ENCODE results near the gene TBL1XR1. TPM values are rescaled to one million over a fixed set of nuclear protein-coding genes. Genes with fewer than 3 reads are reported as not detected.

Gene TBL1XR1
- total RNA-seq, 4 donors from 2014 or later, result 56.0 to 90.8 (median 75.6) TPM

- Histone ChIP-seq H3K36me3 (no peaks in the 10 kb centered on the region), H3K27me3 (no peaks in the 10 kb centered on the region), H3K27ac (no peak overlapping the region), H3K9me3 (no peaks in the 10 kb centered on the region), H3K4me3 (no peak overlapping the region), H3K4me1 (peaks cover 78% of the 10 kb centered on the region)
- 92% methylated on average over 3 of the region's 3 CpGs for WGBS
- no peak for DNase-seq (ENCODE audit: low spot score in 2 of 2)
- no peak for TF ChIP-seq EP300 (IDR thresholded peaks at IDR 0.05)
- no peak for TF ChIP-seq POLR2A (IDR thresholded peaks at IDR 0.05)
- TF ChIP-seq CTCF (IDR thresholded peaks at IDR 0.05), result no peak
- no peak for TF ChIP-seq POLR2AphosphoS5 (IDR thresholded peaks at IDR 0.05)
Observed at GRCh38 chr3:177106594-177106993, 90.7 kb downstream of the TBL1XR1 start.

GRCh38 chr3:177106184-177106583 is 91.1 kb downstream of the TBL1XR1 start:
- WGBS, result 88% methylated on average over 7 of the region's 7 CpGs
- no peak for TF ChIP-seq EP300 (IDR thresholded peaks at IDR 0.05)
- TF ChIP-seq POLR2A (IDR thresholded peaks at IDR 0.05), result no peak
- TF ChIP-seq CTCF (IDR thresholded peaks at IDR 0.05), result no peak
- no peaks in the 10 kb centered on the region for H3K9me3 ChIP-seq
- H3K4me3 ChIP-seq, result no peak overlapping the region
- no peaks in the 10 kb centered on the region for H3K36me3 ChIP-seq
- H3K4me1 ChIP-seq, result peaks cover 78% of the 10 kb centered on the region
- H3K27ac ChIP-seq, result no peak overlapping the region
- no peak for DNase-seq (ENCODE audit: low spot score in 2 of 2)
- H3K27me3 ChIP-seq, result no peaks in the 10 kb centered on the region

- TF ChIP-seq POLR2A (IDR thresholded peaks at IDR 0.05) (no peak), CTCF (IDR thresholded peaks at IDR 0.05) (no peak), EP300 (IDR thresholded peaks at IDR 0.05) (no peak), POLR2AphosphoS5 (IDR thresholded peaks at IDR 0.05) (no peak)
- Histone ChIP-seq H3K9me3 (no peaks in the 10 kb centered on the region), H3K4me3 (no peak overlapping the region), H3K36me3 (no peaks in the 10 kb centered on the region), H3K27ac (no peak overlapping the region), H3K4me1 (peaks cover 73% of the 10 kb centered on the region), H3K27me3 (no peaks in the 10 kb centered on the region)
- DNase-seq (ENCODE audit: low spot score in 2 of 2), result no peak
- 67% methylated on average over 4 of the region's 4 CpGs for WGBS
Observed at GRCh38 chr3:177105623-177106022, 91.7 kb downstream of the TBL1XR1 start.

GRCh38 chr3:177104299-177104992 is 92.8 kb downstream of the TBL1XR1 start:
- H3K4me3 ChIP-seq, result no peak overlapping the region
- peaks cover 63% of the 10 kb centered on the region for H3K4me1 ChIP-seq
- no peak overlapping the region for H3K27ac ChIP-seq
- 88% methylated on average over 6 of the region's 6 CpGs for WGBS
- H3K36me3 ChIP-seq, result no peaks in the 10 kb centered on the region
- no peaks in the 10 kb centered on the region for H3K9me3 ChIP-seq
- DNase-seq (ENCODE audit: low spot score in 2 of 2), result no peak
- no peaks in the 10 kb centered on the region for H3K27me3 ChIP-seq
- TF ChIP-seq POLR2A (IDR thresholded peaks at IDR 0.05), result no peak

- H3K4me3 ChIP-seq, result no peak overlapping the region
- H3K27me3 ChIP-seq, result no peaks in the 10 kb centered on the region
- H3K36me3 ChIP-seq, result no peaks in the 10 kb centered on the region
- DNase-seq (ENCODE audit: low spot score in 2 of 2), result no peak
- WGBS, result 48% methylated on average over 3 of the region's 3 CpGs
- H3K27ac ChIP-seq, result no peak overlapping the region
- H3K9me3 ChIP-seq, result no peaks in the 10 kb centered on the region
- TF ChIP-seq POLR2A (IDR thresholded peaks at IDR 0.05), result no peak
- TF ChIP-seq EP300 (IDR thresholded peaks at IDR 0.05), result no peak
- no peak for TF ChIP-seq POLR2AphosphoS5 (IDR thresholded peaks at IDR 0.05)
- no peak for TF ChIP-seq CTCF (IDR thresholded peaks at IDR 0.05)
- peaks cover 44% of the 10 kb centered on the region for H3K4me1 ChIP-seq
Observed at GRCh38 chr3:177102553-177102952, 94.7 kb downstream of the TBL1XR1 start.

GRCh38 chr3:177098551-177098950 is 98.7 kb downstream of the TBL1XR1 start:
- 24% methylated on average over 2 of the region's 2 CpGs for WGBS
- Histone ChIP-seq H3K9me3 (no peaks in the 10 kb centered on the region), H3K27me3 (no peaks in the 10 kb centered on the region), H3K4me1 (peaks cover 17% of the 10 kb centered on the region), H3K27ac (no peak overlapping the region), H3K4me3 (no peak overlapping the region), H3K36me3 (no peaks in the 10 kb centered on the region)
- no peak for DNase-seq (ENCODE audit: low spot score in 2 of 2)
- TF ChIP-seq POLR2AphosphoS5 (IDR thresholded peaks at IDR 0.05) (no peak), POLR2A (IDR thresholded peaks at IDR 0.05) (no peak), CTCF (IDR thresholded peaks at IDR 0.05) (no peak), EP300 (IDR thresholded peaks at IDR 0.05) (no peak)
